ENCODE measurements around the gene PITPNM1. TPM values are rescaled to one million over a fixed set of nuclear protein-coding genes. Genes with fewer than 3 reads are reported as not detected.
A peak's percentile ranks its signal among the peaks of the same experiment; 100 is the strongest.
"Not testable (repeated sequence)": the region's sequence is repeated elsewhere in the genome, so short reads cannot be mapped to it uniquely, and the experiment has no call there.

PITPNM1 gene
- total RNA-seq, 2 experiments from 2014 or later, result 94.5 to 100 TPM

- POLR2A ChIA-PET, result interaction anchor here (0.8 to 1.0 kb wide), 2 partner anchors 16 to 151 kb away, joined by 3 to 4 read pairs; no protein-coding TSS in a partner anchor
- CTCF ChIA-PET, result interaction anchor here (0.7 to 2.0 kb wide), 9 partner anchors 15 to 229 kb away, joined by 3 to 9 read pairs (median 4); partner anchors contain the start of gene AIP
- Mint-ChIP-seq H3K36me3 (ENCODE audit: low read depth) (peaks cover 9% of the 10 kb centered on the region), H3K9me3 (ENCODE audit: low read depth) (no peaks in the 10 kb centered on the region), H3K4me3 (peak overlapping the region; percentile 82), H3K27me3 (no peaks in the 10 kb centered on the region), H3K27ac (peak overlapping the region; percentile 78), H3K4me1 (peaks cover 24% of the 10 kb centered on the region)
- peak; percentile 4 for ATAC-seq
- intact Hi-C loops (cut with DNase I, micrococcal nuclease), result loop anchor here in 1 of 2 experiments (2.0 to 5.0 kb wide), 2 partner anchors 22 to 41 kb away; partner anchors contain the start of gene RPS6KB2
- peak; percentile 62 for DNase-seq
Observed at GRCh38 chr11:67468456-67468758, 36.8 kb downstream of the PITPNM1 start.

- POLR2A ChIA-PET, result interaction anchor here (0.7 to 1.0 kb wide), 3 partner anchors 17 to 150 kb away, joined by 3 to 4 read pairs (median 3); partner anchors contain the start of gene TBC1D10C
- CTCF ChIA-PET, result interaction anchor here (0.6 to 2.0 kb wide), 10 partner anchors 15 to 228 kb away, joined by 3 to 9 read pairs (median 4); partner anchors contain the start of gene AIP
- DNase-seq (peak; percentile 72), ATAC-seq (no peak)
- peak overlapping the region; percentile 78 for H3K27ac Mint-ChIP-seq
- intact Hi-C loops (cut with DNase I, micrococcal nuclease), result loop anchor here in 1 of 2 experiments (2.0 to 5.0 kb wide), 2 partner anchors 21 to 41 kb away; partner anchors contain the start of gene RPS6KB2
- peaks cover 24% of the 10 kb centered on the region for H3K4me1 Mint-ChIP-seq
- H3K9me3 Mint-ChIP-seq (ENCODE audit: low read depth), result no peaks in the 10 kb centered on the region
- H3K4me3 Mint-ChIP-seq, result peak overlapping the region; percentile 82
- H3K36me3 Mint-ChIP-seq (ENCODE audit: low read depth), result peaks cover 9% of the 10 kb centered on the region
- H3K27me3 Mint-ChIP-seq, result no peaks in the 10 kb centered on the region
Observed at GRCh38 chr11:67468056-67468455, 37.1 kb downstream of the PITPNM1 start.

DNA sequence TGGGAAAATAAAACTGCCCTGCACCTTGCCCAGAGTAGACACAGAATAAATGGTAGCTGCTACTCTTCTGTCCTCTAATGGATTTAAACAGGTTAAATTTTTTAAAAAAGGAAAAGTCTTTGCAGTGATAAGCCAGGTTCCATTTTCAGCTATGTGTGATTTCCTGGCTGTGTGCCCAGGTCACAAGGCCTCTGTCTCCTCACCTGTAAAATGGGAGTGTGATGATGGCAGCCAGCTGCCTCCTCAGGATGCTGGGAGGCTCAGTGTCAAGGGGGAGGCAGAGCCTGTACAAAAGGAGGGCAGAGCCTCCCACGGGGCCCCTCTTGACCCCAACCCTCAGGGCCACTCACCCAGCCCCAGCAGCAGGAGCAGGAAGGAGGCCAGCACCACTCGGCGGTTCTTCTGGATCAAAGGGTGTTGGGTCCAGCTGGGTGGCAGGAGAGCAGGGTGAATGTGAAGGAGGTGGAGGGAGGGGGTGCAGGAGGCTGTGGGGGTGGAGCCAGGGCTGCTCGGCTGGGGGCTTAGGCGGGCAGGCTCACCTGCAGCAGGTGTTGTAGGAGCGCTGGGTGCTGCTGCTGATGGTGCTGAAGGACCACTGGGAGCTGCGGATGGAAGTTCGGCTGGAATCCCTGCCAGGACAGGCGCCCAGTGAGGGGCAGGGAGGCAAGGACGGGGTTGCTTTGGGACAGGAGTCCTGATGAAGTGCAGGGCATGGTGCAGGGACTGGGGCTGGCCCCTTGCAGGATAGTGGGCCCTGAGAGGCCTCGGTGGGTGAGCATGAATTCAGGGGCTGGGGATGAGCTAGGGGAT is 38.0 kb downstream of the PITPNM1 start:
- no peak for DNase-seq
- peaks cover 24% of the 10 kb centered on the region for H3K4me1 Mint-ChIP-seq
- peak overlapping the region; percentile 78 for H3K27ac Mint-ChIP-seq
- no peaks in the 10 kb centered on the region for H3K27me3 Mint-ChIP-seq
- ChIA-PET CTCF (interaction anchor here (0.6 to 1.3 kb wide), 4 partner anchors 20 to 122 kb away, joined by 3 to 6 read pairs (median 3); no protein-coding TSS in a partner anchor), POLR2A (interaction anchor here (0.7 to 0.8 kb wide), 2 partner anchors 63 to 149 kb away, joined by 3 to 4 read pairs; partner anchors contain the start of gene TBC1D10C)
- no peaks in the 10 kb centered on the region for H3K9me3 Mint-ChIP-seq (ENCODE audit: low read depth)
- H3K4me3 Mint-ChIP-seq, result peak overlapping the region; percentile 82
- ATAC-seq, result no peak
- peaks cover 9% of the 10 kb centered on the region for H3K36me3 Mint-ChIP-seq (ENCODE audit: low read depth)
- intact Hi-C loops (cut with DNase I, micrococcal nuclease), result loop anchor here in 1 of 2 experiments (5.0 kb wide), 1 partner anchor 40 kb away; the partner anchor contains the start of gene RPS6KB2

- POLR2A ChIA-PET, result no interaction called here
- Mint-ChIP-seq H3K4me1 (peaks cover 24% of the 10 kb centered on the region), H3K36me3 (ENCODE audit: low read depth) (peaks cover 9% of the 10 kb centered on the region), H3K9me3 (ENCODE audit: low read depth) (no peaks in the 10 kb centered on the region), H3K27me3 (no peaks in the 10 kb centered on the region), H3K4me3 (no peak overlapping the region), H3K27ac (peak overlapping the region; percentile 51)
- ATAC-seq, result no peak
- CTCF ChIA-PET, result no interaction called here
- intact Hi-C loops (cut with DNase I, micrococcal nuclease), result loop anchor here in 1 of 2 experiments (5.0 kb wide), 1 partner anchor 39 kb away; the partner anchor contains the start of gene RPS6KB2
- no peak for DNase-seq
Observed at GRCh38 chr11:67466367-67466766, 38.8 kb downstream of the PITPNM1 start.

DNA sequence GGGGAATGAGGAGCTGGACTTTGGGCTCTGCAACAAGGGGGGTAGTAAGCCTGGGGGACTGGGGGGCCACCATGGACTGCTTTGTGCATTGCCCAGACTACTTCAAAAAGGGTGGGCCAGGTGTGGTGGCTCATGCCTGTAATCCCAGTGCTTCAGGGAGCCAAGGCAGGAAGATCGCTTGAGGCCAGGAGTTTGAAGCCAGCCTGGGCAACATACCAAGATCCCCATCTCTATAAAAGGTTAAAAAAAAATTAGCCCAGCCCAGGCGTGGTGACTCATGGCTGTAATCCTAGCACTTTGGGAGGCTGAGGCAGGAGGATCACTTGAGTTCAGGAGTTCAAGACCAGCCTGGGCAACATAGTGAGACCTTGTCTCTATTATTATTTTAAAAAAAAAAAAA is 39.6 kb downstream of the PITPNM1 start:
- DNase-seq, result peak; percentile 24
- not testable (repeated sequence) for H3K27me3 Mint-ChIP-seq; ATAC-seq; H3K9me3 Mint-ChIP-seq (ENCODE audit: low read depth); H3K36me3 Mint-ChIP-seq (ENCODE audit: low read depth)
- peak overlapping the region; percentile 84 for H3K4me3 Mint-ChIP-seq
- intact Hi-C loops (cut with DNase I, micrococcal nuclease), result loop anchor here in 1 of 2 experiments (2.0 to 5.0 kb wide), 2 partner anchors 27 to 38 kb away; partner anchors contain the start of gene RPS6KB2
- peak overlapping the region; percentile 94 for H3K27ac Mint-ChIP-seq
- POLR2A ChIA-PET, result interaction anchor here (1.2 kb wide), 1 partner anchor 64 kb away, joined by 4 read pairs; the partner anchor contains the start of gene PPP1CA
- CTCF ChIA-PET, result interaction anchor here (0.6 to 1.2 kb wide), 4 partner anchors 8 to 42 kb away, joined by 3 to 5 read pairs (median 4); partner anchors contain the start of gene CDK2AP2
- peaks cover 24% of the 10 kb centered on the region for H3K4me1 Mint-ChIP-seq

- peaks cover 9% of the 10 kb centered on the region for H3K36me3 Mint-ChIP-seq (ENCODE audit: low read depth)
- ChIA-PET POLR2A (interaction anchor here (0.5 to 1.2 kb wide), 2 partner anchors 63 to 843 kb away, joined by 4 read pairs; partner anchors contain the start of gene PPP1CA), CTCF (interaction anchor here (0.6 to 1.2 kb wide), 5 partner anchors 8 to 42 kb away, joined by 3 to 5 read pairs (median 4); partner anchors contain the start of gene CDK2AP2)
- intact Hi-C loops (cut with DNase I, micrococcal nuclease), result loop anchor here in 1 of 2 experiments (2.0 to 5.0 kb wide), 2 partner anchors 26 to 38 kb away; partner anchors contain the start of gene RPS6KB2
- peak overlapping the region; percentile 94 for H3K27ac Mint-ChIP-seq
- H3K4me3 Mint-ChIP-seq, result peak overlapping the region; percentile 84
- no peaks in the 10 kb centered on the region for H3K9me3 Mint-ChIP-seq (ENCODE audit: low read depth)
- ATAC-seq (no peak), DNase-seq (no peak)
- no peaks in the 10 kb centered on the region for H3K27me3 Mint-ChIP-seq
- peaks cover 26% of the 10 kb centered on the region for H3K4me1 Mint-ChIP-seq
Observed at GRCh38 chr11:67465189-67465510, 40.0 kb downstream of the PITPNM1 start.

GRCh38 chr11:67464411-67465188 is 40.6 kb downstream of the PITPNM1 start:
- H3K27ac Mint-ChIP-seq, result peak overlapping the region; percentile 94
- peak; percentile 84 for ATAC-seq
- POLR2A ChIA-PET, result interaction anchor here (0.5 to 1.2 kb wide), 2 partner anchors 63 to 843 kb away, joined by 4 read pairs; partner anchors contain the start of gene PPP1CA
- DNase-seq, result peak; percentile 97
- H3K9me3 Mint-ChIP-seq (ENCODE audit: low read depth), result no peaks in the 10 kb centered on the region
- H3K36me3 Mint-ChIP-seq (ENCODE audit: low read depth), result peaks cover 9% of the 10 kb centered on the region
- CTCF ChIA-PET, result interaction anchor here (0.6 to 1.2 kb wide), 5 partner anchors 9 to 43 kb away, joined by 3 to 5 read pairs (median 4); partner anchors contain the start of gene CDK2AP2
- peaks cover 29% of the 10 kb centered on the region for H3K4me1 Mint-ChIP-seq
- H3K27me3 Mint-ChIP-seq, result no peaks in the 10 kb centered on the region
- H3K4me3 Mint-ChIP-seq, result peak overlapping the region; percentile 84
- intact Hi-C loops (cut with DNase I, micrococcal nuclease), result loop anchor here (1.0 to 5.0 kb wide), 10 partner anchors 18 to 111 kb away; partner anchors contain the start of genes RPS6KB2 (in 2 of the 2), AIP (in 1 of the 2), CDK2AP2 (in 1 of the 2) and POLD4 (in 1 of the 2)

- peaks cover 29% of the 10 kb centered on the region for H3K4me1 Mint-ChIP-seq
- ChIA-PET CTCF (interaction anchor here (0.6 kb wide), 1 partner anchor 68 kb away, joined by 3 read pairs; no protein-coding TSS in a partner anchor), POLR2A (no interaction called here)
- intact Hi-C loops (cut with DNase I, micrococcal nuclease), result loop anchor here (1.0 to 2.0 kb wide), 9 partner anchors 18 to 111 kb away; partner anchors contain the start of genes AIP (in 1 of the 2), CDK2AP2 (in 1 of the 2), POLD4 (in 1 of the 2) and PPP1CA (in 1 of the 2)
- H3K27ac Mint-ChIP-seq, result peak overlapping the region; percentile 94
- no peak for ATAC-seq
- peak; percentile 37 for DNase-seq
- H3K36me3 Mint-ChIP-seq (ENCODE audit: low read depth), result peaks cover 9% of the 10 kb centered on the region
- H3K27me3 Mint-ChIP-seq, result no peaks in the 10 kb centered on the region
- H3K4me3 Mint-ChIP-seq, result peak overlapping the region; percentile 84
- no peaks in the 10 kb centered on the region for H3K9me3 Mint-ChIP-seq (ENCODE audit: low read depth)
Observed at GRCh38 chr11:67463680-67464410, 41.3 kb downstream of the PITPNM1 start.

- intact Hi-C loops (cut with DNase I, micrococcal nuclease), result no loop called here
- CTCF ChIA-PET, result no interaction called here
- DNase-seq, result no peak
- POLR2A ChIA-PET, result no interaction called here
- no peak for ATAC-seq
- Mint-ChIP-seq H3K27me3 (no peaks in the 10 kb centered on the region), H3K4me1 (peaks cover 26% of the 10 kb centered on the region), H3K4me3 (no peak overlapping the region), H3K9me3 (ENCODE audit: low read depth) (no peaks in the 10 kb centered on the region), H3K27ac (no peak overlapping the region), H3K36me3 (ENCODE audit: low read depth) (peaks cover 9% of the 10 kb centered on the region)
Observed at GRCh38 chr11:67463186-67463585, 42.0 kb downstream of the PITPNM1 start.

- ATAC-seq (no peak), DNase-seq (no peak)
- H3K4me3 Mint-ChIP-seq, result no peak overlapping the region
- intact Hi-C loops (cut with DNase I, micrococcal nuclease), result no loop called here
- POLR2A ChIA-PET, result no interaction called here
- H3K36me3 Mint-ChIP-seq (ENCODE audit: low read depth), result no peaks in the 10 kb centered on the region
- no peaks in the 10 kb centered on the region for H3K9me3 Mint-ChIP-seq (ENCODE audit: low read depth)
- H3K27me3 Mint-ChIP-seq, result no peaks in the 10 kb centered on the region
- no peak overlapping the region for H3K27ac Mint-ChIP-seq
- CTCF ChIA-PET, result interaction anchor here (0.7 to 2.0 kb wide), 2 partner anchors 71 to 76 kb away, joined by 3 to 5 read pairs; no protein-coding TSS in a partner anchor
- H3K4me1 Mint-ChIP-seq, result peaks cover 5% of the 10 kb centered on the region
Observed at GRCh38 chr11:67458266-67458665, 46.9 kb downstream of the PITPNM1 start.

Measured in activated CD4-positive, alpha-beta T cell treated with anti-CD3 and anti-CD28 coated beads for 36 hours (primary cell).